Measurements from ENCODE around the gene ABCA4. TPM values are rescaled to one million over a fixed set of nuclear protein-coding genes. Genes with fewer than 3 reads are reported as not detected.

Gene ABCA4
- total and polyA plus RNA-seq, 2 donors (not counting 3 experiments of a cell fraction or from before 2014, with no cell fraction given), result 2.3 to 4.9 TPM

DNA sequence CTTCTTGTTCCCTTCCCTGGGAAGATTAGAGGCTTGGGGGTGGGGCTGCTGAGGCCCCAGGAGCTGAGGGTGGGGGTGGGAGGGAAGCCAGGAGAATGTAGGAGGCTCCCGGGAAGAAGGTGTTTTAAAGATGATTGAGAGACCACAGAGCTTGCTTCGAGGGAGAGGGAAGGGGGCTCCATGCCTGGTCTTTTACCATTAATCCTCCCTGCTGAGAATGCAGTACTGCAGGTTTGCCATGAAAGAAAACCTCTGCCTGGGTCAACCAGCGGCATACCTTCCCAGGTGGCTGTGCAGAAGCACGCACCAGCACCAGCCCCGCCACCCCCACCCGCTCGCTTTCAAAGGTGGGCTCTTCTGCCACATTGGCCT is 15.4 kb downstream of the ABCA4 start:
- BruUV-seq (replicated peaks), result no TSS peak
- Histone ChIP-seq H4K20me1 (replicated peaks; ENCODE audit: control insufficient read depth, extremely low read depth, insufficient read depth, low read length) (no peaks in the 10 kb centered on the region), H3K4me3 (replicated peaks in 1 of 3; ENCODE audit: insufficient read depth in 1 of 3, low read depth in 1 of 3, low read length in 3 of 3) (no peak overlapping the region), H3K9me1 (replicated peaks; ENCODE audit: control insufficient read depth, extremely low read depth, insufficient read depth, low read length) (no peaks in the 10 kb centered on the region), H3K27me3 (ENCODE audit: control insufficient read depth in 2 of 2, insufficient read depth in 2 of 2, low read length in 2 of 2) (no peaks in the 10 kb centered on the region), H3K9me3 (replicated peaks; ENCODE audit: control insufficient read depth, insufficient read depth, low read length) (no peaks in the 10 kb centered on the region), H3K79me2 (ENCODE audit: control insufficient read depth, insufficient read depth, low read length) (no peaks in the 10 kb centered on the region), H3K9ac (replicated peaks; ENCODE audit: extremely low read depth, insufficient read depth, low read length) (no peak overlapping the region), H2AFZ (ENCODE audit: low read depth, low read length) (no peak overlapping the region), H3K4me2 (ENCODE audit: insufficient read depth, low read length) (no peak overlapping the region), H3K27ac (ENCODE audit: insufficient read depth, low read depth, low read length) (no peak overlapping the region), H3K4me1 (ENCODE audit: control insufficient read depth, extremely low read depth, insufficient read depth, low read length) (peaks cover 13% of the 10 kb centered on the region), H3K36me3 (ENCODE audit: control insufficient read depth in 2 of 2, extremely low read depth in 1 of 2, insufficient read depth in 2 of 2, low read length in 2 of 2) (no peaks in the 10 kb centered on the region)
- DNase-seq (ENCODE audit: low read depth, low spot score) (no peak), FAIRE-seq (no peak)
- POLR2A ChIA-PET, result no interaction called here
- dilution Hi-C loops (cut with MboI; ENCODE audit: extremely low pct_ligation_motif_present, low sequenced_read_pairs) (no loop called here), intact Hi-C loops (cut with micrococcal nuclease) (no loop called here)
- CTCF ChIA-PET, result interaction anchor here (1.2 kb wide), 1 partner anchor 10 kb away, joined by 3 read pairs; no protein-coding TSS in a partner anchor
- TF ChIP-seq POLR2A (IDR thresholded peaks at IDR 0.05; ENCODE audit: low read depth, low read length) (no peak), GATA2 (IDR thresholded peaks at IDR 0.05; ENCODE audit: insufficient read depth, insufficient read length, low read depth, low read length) (no peak), POLR2AphosphoS5 (IDR thresholded peaks at IDR 0.05; ENCODE audit: insufficient read depth, low read depth, low read length) (no peak), MYC (IDR thresholded peaks at IDR 0.05; ENCODE audit: low read depth, low read length) (no peak), FOS (IDR thresholded peaks at IDR 0.05; ENCODE audit: borderline replicate concordance, insufficient read depth, low read length) (no peak), EZH2 (IDR thresholded peaks at IDR 0.05; ENCODE audit: borderline replicate concordance, low read depth, low read length, severe bottlenecking) (no peak), JUN (IDR thresholded peaks at IDR 0.05; ENCODE audit: borderline replicate concordance, insufficient read depth, insufficient read length, low read depth) (no peak)
- TF ChIP-seq, protein P1, sequence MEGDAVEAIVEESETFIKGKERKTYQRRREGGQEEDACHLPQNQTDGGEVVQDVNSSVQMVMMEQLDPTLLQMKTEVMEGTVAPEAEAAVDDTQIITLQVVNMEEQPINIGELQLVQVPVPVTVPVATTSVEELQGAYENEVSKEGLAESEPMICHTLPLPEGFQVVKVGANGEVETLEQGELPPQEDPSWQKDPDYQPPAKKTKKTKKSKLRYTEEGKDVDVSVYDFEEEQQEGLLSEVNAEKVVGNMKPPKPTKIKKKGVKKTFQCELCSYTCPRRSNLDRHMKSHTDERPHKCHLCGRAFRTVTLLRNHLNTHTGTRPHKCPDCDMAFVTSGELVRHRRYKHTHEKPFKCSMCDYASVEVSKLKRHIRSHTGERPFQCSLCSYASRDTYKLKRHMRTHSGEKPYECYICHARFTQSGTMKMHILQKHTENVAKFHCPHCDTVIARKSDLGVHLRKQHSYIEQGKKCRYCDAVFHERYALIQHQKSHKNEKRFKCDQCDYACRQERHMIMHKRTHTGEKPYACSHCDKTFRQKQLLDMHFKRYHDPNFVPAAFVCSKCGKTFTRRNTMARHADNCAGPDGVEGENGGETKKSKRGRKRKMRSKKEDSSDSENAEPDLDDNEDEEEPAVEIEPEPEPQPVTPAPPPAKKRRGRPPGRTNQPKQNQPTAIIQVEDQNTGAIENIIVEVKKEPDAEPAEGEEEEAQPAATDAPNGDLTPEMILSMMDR (IDR thresholded peaks at IDR 0.05; ENCODE audit: extremely low read depth in 1 of 2, insufficient read depth in 1 of 2, low read depth in 1 of 2, low read length in 2 of 2), result no peak
- TF ChIP-seq, protein P2, sequence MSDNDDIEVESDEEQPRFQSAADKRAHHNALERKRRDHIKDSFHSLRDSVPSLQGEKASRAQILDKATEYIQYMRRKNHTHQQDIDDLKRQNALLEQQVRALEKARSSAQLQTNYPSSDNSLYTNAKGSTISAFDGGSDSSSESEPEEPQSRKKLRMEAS (IDR thresholded peaks at IDR 0.05; ENCODE audit: insufficient read depth, insufficient read length), result no peak

Data from endothelial cell of umbilical vein (primary cell).